Left lung (tissue), 14 donors: Measurements from ENCODE around the gene HMGCS2. TPM values are rescaled to one million over a fixed set of nuclear protein-coding genes. Genes with fewer than 3 reads are reported as not detected.
A peak's percentile ranks its signal among the peaks of the same experiment; 100 is the strongest.

Source experiments
- ATAC-seq: fragments of 200-7000 bp; cut with Tn5 transposase; one replicate; pipeline ENCODE4 v1.9.1; 2020; ENCODE audit warnings: moderate library complexity
- DNase-seq, 4 donors: peaks; one replicate each; pipeline ENCODE4 v3.0.0-alpha.2; 2013 to 2020
- H3K27ac ChIP-seq, 2 donors: fragments of 200-600 bp; sonication (generic) in 1 of 2; one replicate each; pipeline versions ENCODE4 v1.5.0 to v1.8.0; 2020 to 2021
- H3K27me3 ChIP-seq, 2 donors: fragments of 200-600 bp; sonication (generic) in 1 of 2; one replicate each; pipeline versions ENCODE4 v1.5.0 to v1.8.0; 2020 to 2021
- H3K36me3 ChIP-seq, 2 donors: fragments of 200-600 bp; sonication (generic) in 1 of 2; one replicate each; pipeline versions ENCODE4 v1.5.0 to v1.8.0; 2020 to 2021
- H3K4me1 ChIP-seq, 2 donors: fragments of 200-600 bp; one replicate each; pipeline ENCODE4 v1.8.0; 2021
- H3K4me3 ChIP-seq, 2 donors: fragments of 200-600 bp; sonication (generic) in 1 of 2; one replicate each; pipeline versions ENCODE4 v1.5.0 to v1.8.0; 2020 to 2021; ENCODE audit warnings: mild to moderate bottlenecking in 1 of 2
- H3K9me3 ChIP-seq, 2 donors: fragments of 200-600 bp; sonication (generic) in 1 of 2; one replicate each; pipeline versions ENCODE4 v1.5.0 to v1.8.0; 2020 to 2021
- intact Hi-C, 2 donors: fragments of 100-400 bp; cut with DNase I; formaldehyde crosslinking; loops; one replicate each; pipeline versions ENCODE4 v1.11.2 to v1.14.2; 2022
- long read RNA-seq, 12 donors: library from polyadenylated mRNA in 2 of 12; unstranded in 2 of 12; transcript quantifications; one replicate each; pipeline ENCODE4 v2.0.0 and lab custom pipeline, GENCODE V29; 2019 to 2026
- polyA plus RNA-seq, 6 donors: library from polyadenylated mRNA; unstranded; fragments of 120-200 nt; gene quantifications; one replicate each; pipeline ENCODE4 v1.2.1, GENCODE V29; 2013; ENCODE audit not compliant: insufficient read length in 6 of 6
- total RNA-seq, 2 donors: library from RNA; stranded (reverse); fragmentation: NEBNext Ultra II Directional; extraction: Animal tissue kit (Norgen Biotek cat#: 25700); gene quantifications; one replicate each; pipeline ENCODE4 v1.2.1, GENCODE V29; 2021
- TF ChIP-seq, protein P1 (sequence below), 2 donors: fragments of 200-600 bp; sonication (generic) in 1 of 2; IDR thresholded peaks; one replicate each; pipeline versions ENCODE4 v1.5.0 to v1.8.0; 2021; ENCODE audit warnings: antibody characterized with exemption in 2 of 2
- donor health status: DM: no; HTN: yes; CAD: no.
- donor health status: DM: no; HTN: no; CAD: no.

Gene HMGCS2
- total RNA-seq (under 1 TPM in 1 of 2 donors, not detected in 1; 0.26 TPM), polyA plus RNA-seq (1 to 10 TPM in 3 of 6 donors, under 1 TPM in 3; 0.38 to 1.2 (median 0.80) TPM)
- long read RNA-seq, donor 1, result 0 reads
- long read RNA-seq, donor 2, result 0 reads
- long read RNA-seq, donor 3, result 0 reads
- long read RNA-seq, donor 4, partial matches to known transcripts, result 0 of 1 reads
- long read RNA-seq, donor 4, other reads (novel, unspliced or antisense), result 0 of 1 reads
- long read RNA-seq, donor 5, partial matches to known transcripts, result 0 of 1 reads
- long read RNA-seq, donor 5, other reads (novel, unspliced or antisense), result 0 of 1 reads
- long read RNA-seq, donor 6, result 0 reads
- long read RNA-seq, donor 7, result 0 reads
- long read RNA-seq, donor 8, result 0 reads
- long read RNA-seq, donor 9, result 0 reads
- long read RNA-seq, donor 10, result 0 reads
- long read RNA-seq, donor 11, result 0 reads
- long read RNA-seq, donor 12, result 0 reads

DNA sequence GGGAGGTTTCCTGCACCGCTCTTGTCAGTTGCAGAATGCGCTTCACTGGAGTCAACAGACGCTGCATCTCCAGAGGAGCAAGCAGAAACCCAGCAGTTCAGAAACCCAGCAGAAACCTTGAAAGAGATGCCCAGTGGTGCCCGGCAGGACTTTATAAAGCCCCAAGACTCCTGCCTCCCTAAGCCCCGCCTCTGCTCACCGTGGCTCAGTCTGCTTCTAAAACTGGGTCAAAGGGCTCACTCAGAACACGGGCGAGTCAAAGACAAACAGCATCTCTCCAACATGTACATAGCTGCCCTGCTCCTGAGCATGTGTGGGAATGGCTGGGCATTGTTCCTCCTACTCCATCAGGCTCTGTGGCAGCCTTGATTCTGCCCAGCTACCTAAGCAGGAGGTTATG is at the start of gene HMGCS2:
HMGCS2 (minus strand) TSS at position 128 of the 400 bp plus-strand sequence; CDS start at position 67, 61 bp downstream.
- H3K36me3 ChIP-seq, result no peaks in the 10 kb centered on the region
- ATAC-seq (peak; percentile 77), DNase-seq (no peak)
- H3K27me3 ChIP-seq, result no peaks in the 10 kb centered on the region
- TF ChIP-seq, protein P1, sequence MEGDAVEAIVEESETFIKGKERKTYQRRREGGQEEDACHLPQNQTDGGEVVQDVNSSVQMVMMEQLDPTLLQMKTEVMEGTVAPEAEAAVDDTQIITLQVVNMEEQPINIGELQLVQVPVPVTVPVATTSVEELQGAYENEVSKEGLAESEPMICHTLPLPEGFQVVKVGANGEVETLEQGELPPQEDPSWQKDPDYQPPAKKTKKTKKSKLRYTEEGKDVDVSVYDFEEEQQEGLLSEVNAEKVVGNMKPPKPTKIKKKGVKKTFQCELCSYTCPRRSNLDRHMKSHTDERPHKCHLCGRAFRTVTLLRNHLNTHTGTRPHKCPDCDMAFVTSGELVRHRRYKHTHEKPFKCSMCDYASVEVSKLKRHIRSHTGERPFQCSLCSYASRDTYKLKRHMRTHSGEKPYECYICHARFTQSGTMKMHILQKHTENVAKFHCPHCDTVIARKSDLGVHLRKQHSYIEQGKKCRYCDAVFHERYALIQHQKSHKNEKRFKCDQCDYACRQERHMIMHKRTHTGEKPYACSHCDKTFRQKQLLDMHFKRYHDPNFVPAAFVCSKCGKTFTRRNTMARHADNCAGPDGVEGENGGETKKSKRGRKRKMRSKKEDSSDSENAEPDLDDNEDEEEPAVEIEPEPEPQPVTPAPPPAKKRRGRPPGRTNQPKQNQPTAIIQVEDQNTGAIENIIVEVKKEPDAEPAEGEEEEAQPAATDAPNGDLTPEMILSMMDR (IDR thresholded peaks at IDR 0.05), result no peak
- no peak within 1 kb of the TSS for H3K4me3 ChIP-seq
- H3K4me1 ChIP-seq, result peaks cover 0 to 2% of the 10 kb centered on the region in 2 donors
- no peak within 1 kb of the TSS for H3K27ac ChIP-seq
- intact Hi-C loops, result no loop called here
- peaks cover 0 to 5% of the 10 kb centered on the region in 2 donors for H3K9me3 ChIP-seq

DNA sequence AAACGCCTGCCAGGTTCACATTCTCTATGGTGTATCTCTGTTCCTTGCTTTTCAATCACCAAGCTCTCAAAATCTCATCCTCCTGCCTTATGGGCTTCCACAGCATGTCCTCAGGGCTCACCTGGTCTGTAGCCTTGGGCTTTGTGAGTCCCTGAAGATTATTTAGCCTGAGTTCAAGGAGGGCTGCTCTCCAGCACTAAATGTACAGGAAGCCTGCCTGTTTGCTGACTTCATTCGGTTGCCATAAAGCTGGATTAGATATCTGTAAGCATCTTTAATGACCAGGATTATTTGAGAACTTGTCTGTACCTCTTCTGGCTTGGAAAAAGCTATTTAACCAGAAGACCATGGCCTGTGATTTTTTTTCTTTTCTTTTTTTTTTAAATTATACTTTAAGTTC is 49.5 kb upstream of the HMGCS2 start:
- no peak for ATAC-seq
- no peaks in the 10 kb centered on the region for H3K9me3 ChIP-seq
- intact Hi-C loops, result no loop called here
- H3K4me3 ChIP-seq, result no peak overlapping the region
- TF ChIP-seq, protein P1 (IDR thresholded peaks at IDR 0.05), result no peak
- H3K36me3 ChIP-seq, result no peaks in the 10 kb centered on the region
- no peaks in the 10 kb centered on the region for H3K4me1 ChIP-seq
- H3K27me3 ChIP-seq, result no peaks in the 10 kb centered on the region
- no peak overlapping the region for H3K27ac ChIP-seq
- DNase-seq, result no peak

DNA sequence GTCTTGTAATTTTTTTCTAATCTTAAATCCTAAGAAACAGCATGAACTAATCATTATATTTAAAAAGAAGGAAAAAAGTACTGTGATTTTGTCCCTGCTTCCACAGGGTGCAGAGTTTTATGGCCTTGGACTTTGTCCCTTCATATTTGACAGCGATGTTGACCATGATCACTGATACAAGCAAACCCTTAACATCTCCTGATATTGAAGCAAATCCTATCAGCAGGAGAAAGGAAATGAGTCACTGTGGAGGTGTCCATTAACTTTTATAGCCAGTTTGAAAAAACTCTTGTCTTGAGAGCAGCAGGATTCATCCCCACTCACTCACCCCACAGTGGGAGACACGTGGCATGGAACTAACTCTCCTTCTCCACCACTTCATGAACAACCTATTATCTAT is 47.7 kb upstream of the HMGCS2 start:
- Histone ChIP-seq H3K9me3 (no peaks in the 10 kb centered on the region), H3K27me3 (no peaks in the 10 kb centered on the region), H3K27ac (no peak overlapping the region), H3K4me3 (no peak overlapping the region), H3K4me1 (no peaks in the 10 kb centered on the region), H3K36me3 (no peaks in the 10 kb centered on the region)
- ATAC-seq (no peak), DNase-seq (no peak)
- TF ChIP-seq, protein P1 (IDR thresholded peaks at IDR 0.05), result no peak
- intact Hi-C loops, result no loop called here

DNA sequence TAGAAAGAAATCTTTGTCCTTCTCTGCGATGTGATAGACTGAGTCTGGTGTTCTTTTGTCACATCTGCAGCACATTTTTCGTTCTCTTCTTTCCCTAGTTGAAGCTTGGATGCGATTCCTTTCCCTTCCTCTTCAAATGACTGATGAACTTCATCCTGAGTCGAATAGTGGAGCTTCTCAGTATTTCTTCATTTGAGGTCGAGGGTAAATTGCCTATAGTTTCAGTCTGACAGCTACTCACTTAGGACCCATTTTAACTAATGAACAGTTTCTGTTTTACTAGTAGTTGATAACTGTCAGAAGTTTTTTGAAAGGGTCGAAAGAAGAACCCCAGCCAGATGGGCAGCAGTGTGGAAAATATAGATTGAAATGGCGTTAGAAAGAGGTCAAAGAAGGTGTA is 47.2 kb upstream of the HMGCS2 start:
- Histone ChIP-seq H3K4me1 (no peaks in the 10 kb centered on the region), H3K27ac (no peak overlapping the region), H3K27me3 (no peaks in the 10 kb centered on the region), H3K4me3 (no peak overlapping the region), H3K36me3 (no peaks in the 10 kb centered on the region), H3K9me3 (no peaks in the 10 kb centered on the region)
- DNase-seq (no peak), ATAC-seq (no peak)
- intact Hi-C loops, result no loop called here
- TF ChIP-seq, protein P1 (IDR thresholded peaks at IDR 0.05), result no peak

DNA sequence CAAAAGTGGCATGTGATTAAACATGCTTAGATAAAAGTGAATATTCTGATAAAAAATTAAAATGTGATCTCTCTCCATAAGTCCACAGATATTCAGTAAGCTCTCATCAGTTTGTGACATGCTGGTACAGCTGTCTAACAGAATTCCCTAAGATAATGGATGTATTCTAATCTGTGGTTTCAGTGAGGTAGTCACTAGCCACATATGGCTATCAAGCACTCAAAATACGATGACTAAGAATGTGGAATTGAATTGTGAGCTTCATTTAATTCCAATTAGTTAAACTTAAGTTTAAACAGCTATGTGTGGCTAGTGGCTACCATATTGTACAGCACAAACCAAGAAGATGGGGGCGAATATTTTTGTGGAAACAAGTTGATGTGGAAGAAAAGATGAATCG is 46.7 kb upstream of the HMGCS2 start:
- H3K36me3 ChIP-seq, result no peaks in the 10 kb centered on the region
- TF ChIP-seq, protein P1 (IDR thresholded peaks at IDR 0.05), result no peak
- H3K4me1 ChIP-seq, result no peaks in the 10 kb centered on the region
- intact Hi-C loops, result no loop called here
- ATAC-seq, result no peak
- H3K4me3 ChIP-seq, result no peak overlapping the region
- no peak overlapping the region for H3K27ac ChIP-seq
- no peaks in the 10 kb centered on the region for H3K9me3 ChIP-seq
- no peak for DNase-seq
- no peaks in the 10 kb centered on the region for H3K27me3 ChIP-seq
